Activated CD8-positive, alpha-beta T cell treated with anti-CD3 and anti-CD28 coated beads for 36 hours (primary cell): ENCODE results near the gene KRT13. TPM values are rescaled to one million over a fixed set of nuclear protein-coding genes. Genes with fewer than 3 reads are reported as not detected.

ENCODE experiments used
- ATAC-seq: fragments of 200-7000 bp; cut with Tn5 transposase; one replicate; pipeline ENCODE4 v1.10.0; 2021; ENCODE audit warnings: mild to moderate bottlenecking, moderate library complexity
- CTCF ChIA-PET: fragments of 350-600 bp; sonication (Branson Sonifier 250); formaldehyde crosslinking; loops from one replicate; lab custom pipeline; 2021; ENCODE audit warnings: antibody characterized with exemption; lab: Charles Lee
- POLR2A ChIA-PET: fragments of 350-600 bp; sonication (Branson Sonifier 250); formaldehyde crosslinking; loops from one replicate; lab custom pipeline; 2021; ENCODE audit warnings: antibody characterized with exemption; lab: Charles Lee
- DNase-seq: peaks from one replicate; pipeline ENCODE4 v3.0.0-alpha.2; 2020
- H3K27ac Mint-ChIP-seq: one replicate; pipeline ENCODE4 v1.8.0; 2021; ENCODE audit warnings: mild to moderate bottlenecking, mixed read lengths
- H3K27me3 Mint-ChIP-seq: one replicate; pipeline ENCODE4 v1.8.0; 2021; ENCODE audit warnings: mixed read lengths
- H3K36me3 Mint-ChIP-seq: one replicate; pipeline ENCODE4 v1.8.0; 2021; ENCODE audit warnings: low read depth, mixed read lengths
- H3K4me1 Mint-ChIP-seq: one replicate; pipeline ENCODE4 v1.8.0; 2021; ENCODE audit warnings: low read depth, mixed read lengths
- H3K4me3 Mint-ChIP-seq: one replicate; pipeline ENCODE4 v1.8.0; 2021; ENCODE audit warnings: mild to moderate bottlenecking, moderate library complexity, mixed read lengths
- H3K9me3 Mint-ChIP-seq: one replicate; pipeline ENCODE4 v1.8.0; 2021; ENCODE audit warnings: mixed read lengths
- intact Hi-C: fragments of 100-400 bp; cut with micrococcal nuclease; formaldehyde crosslinking; loops from one replicate; pipeline ENCODE4 v1.10.0; 2022
- total RNA-seq, 2 experiments: library from RNA; stranded (reverse); gene quantifications; one replicate each; pipeline ENCODE4 v1.2.3, GENCODE V29; 2021
- TF ChIP-seq, protein P1 (sequence below): fragments of 200-600 bp; IDR thresholded peaks from one replicate; pipeline ENCODE4 v1.8.0; 2022; ENCODE audit warnings: antibody characterized with exemption, mild to moderate bottlenecking

The KRT13 gene
- total RNA-seq, 2 experiments from 2014 or later, result not detected

DNA sequence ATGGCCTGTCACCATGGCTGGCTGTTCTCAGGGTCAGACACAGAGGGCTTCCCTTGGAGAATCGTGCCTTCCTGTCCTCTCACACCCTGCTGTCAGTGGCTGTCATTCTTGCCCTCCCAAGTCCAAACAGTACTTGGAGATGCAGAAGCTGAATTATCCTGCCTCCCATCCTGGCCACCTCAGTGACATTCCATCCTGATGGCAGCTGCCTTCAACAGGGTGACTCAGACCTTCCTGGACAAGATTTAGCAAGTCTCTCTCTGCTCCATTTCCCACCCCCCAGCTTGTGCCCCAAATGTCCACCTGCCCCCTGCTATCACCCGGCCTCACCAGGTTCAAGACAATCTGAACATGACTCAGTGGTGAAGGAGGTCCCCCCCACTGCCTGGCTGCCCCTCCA lies 10.9 kb downstream of the KRT13 start:
- CTCF ChIA-PET, result interaction anchor here (0.9 to 4.3 kb wide), 3 partner anchors 10 to 169 kb away, joined by 3 to 18 read pairs (median 8); no protein-coding TSS in a partner anchor
- DNase-seq, result no peak

DNA sequence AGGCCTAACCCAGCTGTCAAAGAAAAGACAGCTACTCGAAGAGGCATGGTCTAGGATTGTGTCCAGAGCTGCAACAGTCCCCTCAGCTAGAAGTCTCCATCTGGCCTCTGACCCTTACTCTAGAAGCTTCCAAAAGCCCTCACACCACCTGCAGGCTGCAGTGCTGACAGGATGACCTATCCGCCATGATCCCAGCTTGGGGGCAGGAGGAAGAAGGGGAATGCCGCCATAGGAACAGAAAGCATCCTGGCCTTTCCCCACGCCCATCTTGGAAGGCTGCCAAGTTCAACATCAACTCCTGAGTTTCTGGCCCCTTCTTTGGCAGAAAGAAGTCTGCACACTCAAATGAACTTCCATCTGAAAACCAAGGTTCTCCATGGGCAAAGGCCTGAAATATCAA lies 12.6 kb downstream of the KRT13 start:
- Mint-ChIP-seq H3K4me3 (no peak overlapping the region), H3K27me3 (no peaks in the 10 kb centered on the region), H3K9me3 (no peaks in the 10 kb centered on the region), H3K36me3 (no peaks in the 10 kb centered on the region), H3K27ac (no peak overlapping the region), H3K4me1 (peaks cover 9% of the 10 kb centered on the region)
- no peak for ATAC-seq
- TF ChIP-seq, protein P1, sequence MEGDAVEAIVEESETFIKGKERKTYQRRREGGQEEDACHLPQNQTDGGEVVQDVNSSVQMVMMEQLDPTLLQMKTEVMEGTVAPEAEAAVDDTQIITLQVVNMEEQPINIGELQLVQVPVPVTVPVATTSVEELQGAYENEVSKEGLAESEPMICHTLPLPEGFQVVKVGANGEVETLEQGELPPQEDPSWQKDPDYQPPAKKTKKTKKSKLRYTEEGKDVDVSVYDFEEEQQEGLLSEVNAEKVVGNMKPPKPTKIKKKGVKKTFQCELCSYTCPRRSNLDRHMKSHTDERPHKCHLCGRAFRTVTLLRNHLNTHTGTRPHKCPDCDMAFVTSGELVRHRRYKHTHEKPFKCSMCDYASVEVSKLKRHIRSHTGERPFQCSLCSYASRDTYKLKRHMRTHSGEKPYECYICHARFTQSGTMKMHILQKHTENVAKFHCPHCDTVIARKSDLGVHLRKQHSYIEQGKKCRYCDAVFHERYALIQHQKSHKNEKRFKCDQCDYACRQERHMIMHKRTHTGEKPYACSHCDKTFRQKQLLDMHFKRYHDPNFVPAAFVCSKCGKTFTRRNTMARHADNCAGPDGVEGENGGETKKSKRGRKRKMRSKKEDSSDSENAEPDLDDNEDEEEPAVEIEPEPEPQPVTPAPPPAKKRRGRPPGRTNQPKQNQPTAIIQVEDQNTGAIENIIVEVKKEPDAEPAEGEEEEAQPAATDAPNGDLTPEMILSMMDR, result no peak
- ChIA-PET CTCF (interaction anchor here (1.0 to 1.1 kb wide), 2 partner anchors 56 to 75 kb away, joined by 3 read pairs; no protein-coding TSS in a partner anchor), POLR2A (no interaction called here)
- no peak for DNase-seq
- intact Hi-C loops, result no loop called here

More for the DNA sequence above, 10.9 kb downstream of the KRT13 start:
- H3K27me3 Mint-ChIP-seq, result no peaks in the 10 kb centered on the region
- H3K36me3 Mint-ChIP-seq, result no peaks in the 10 kb centered on the region
- POLR2A ChIA-PET, result interaction anchor here (0.6 to 1.1 kb wide), 2 partner anchors 10 to 198 kb away, joined by 3 to 4 read pairs; no protein-coding TSS in a partner anchor
- no peaks in the 10 kb centered on the region for H3K9me3 Mint-ChIP-seq
- TF ChIP-seq, protein P1, result no peak
- peaks cover 9% of the 10 kb centered on the region for H3K4me1 Mint-ChIP-seq
- intact Hi-C loops, result no loop called here
- H3K4me3 Mint-ChIP-seq, result no peak overlapping the region
- no peak overlapping the region for H3K27ac Mint-ChIP-seq
- no peak for ATAC-seq

DNA sequence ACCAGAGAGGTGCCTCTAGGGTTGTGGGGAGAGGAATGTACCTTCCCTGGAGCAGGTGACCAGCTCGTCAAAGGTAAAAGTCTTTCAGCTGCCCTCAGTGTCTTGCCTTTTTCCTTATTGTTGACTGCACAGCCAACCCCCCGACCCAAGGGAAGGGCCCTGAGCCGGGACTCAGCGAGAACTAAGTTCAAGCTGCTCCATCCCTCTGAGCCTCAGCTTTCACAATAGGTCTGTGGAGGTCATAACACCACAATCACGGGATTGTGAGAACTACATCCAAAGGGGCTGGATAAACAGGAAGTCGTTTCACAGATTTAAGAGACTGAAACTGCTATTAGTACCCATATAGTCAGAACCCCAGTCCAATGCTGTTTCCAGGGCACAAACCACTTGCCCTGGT lies 13.1 kb downstream of the KRT13 start:
- Mint-ChIP-seq H3K27ac (no peak overlapping the region), H3K27me3 (no peaks in the 10 kb centered on the region), H3K4me1 (peaks cover 9% of the 10 kb centered on the region), H3K4me3 (no peak overlapping the region), H3K36me3 (no peaks in the 10 kb centered on the region), H3K9me3 (no peaks in the 10 kb centered on the region)
- ATAC-seq (no peak), DNase-seq (no peak)
- intact Hi-C loops, result no loop called here
- TF ChIP-seq, protein P1, result no peak
- ChIA-PET POLR2A (no interaction called here), CTCF (interaction anchor here (1.0 to 1.9 kb wide), 3 partner anchors 56 to 75 kb away, joined by 3 to 7 read pairs (median 3); no protein-coding TSS in a partner anchor)

DNA sequence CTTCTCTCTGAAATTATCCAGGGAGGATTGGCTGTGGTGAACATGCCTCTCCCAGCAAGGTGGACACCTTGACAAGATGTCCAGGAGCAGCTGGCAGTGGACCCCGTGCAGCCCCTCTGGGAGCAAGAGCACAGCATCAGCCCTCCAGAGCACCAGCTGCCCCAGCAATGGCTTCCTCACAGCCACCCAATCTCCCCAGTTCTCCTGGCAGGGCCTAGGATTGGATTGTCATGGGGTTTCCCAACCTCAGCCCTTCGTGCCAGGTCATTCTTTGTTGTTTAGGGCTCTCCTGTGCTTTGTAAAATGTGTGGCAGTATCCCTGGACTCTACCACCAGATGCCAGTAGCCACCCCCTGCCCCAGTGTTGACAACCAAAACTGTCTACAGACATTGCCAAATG lies 13.9 kb downstream of the KRT13 start:
- no peaks in the 10 kb centered on the region for H3K9me3 Mint-ChIP-seq
- H3K36me3 Mint-ChIP-seq, result no peaks in the 10 kb centered on the region
- no peak overlapping the region for H3K27ac Mint-ChIP-seq
- peaks cover 2% of the 10 kb centered on the region for H3K4me1 Mint-ChIP-seq
- TF ChIP-seq, protein P1, result no peak
- DNase-seq (no peak), ATAC-seq (no peak)
- no peak overlapping the region for H3K4me3 Mint-ChIP-seq
- ChIA-PET POLR2A (interaction anchor here (1.1 kb wide), 1 partner anchor 25 kb away, joined by 3 read pairs; the partner anchor contains the start of gene KRT32), CTCF (interaction anchor here (1.5 to 1.9 kb wide), 2 partner anchors 57 to 171 kb away, joined by 5 to 7 read pairs; no protein-coding TSS in a partner anchor)
- no peaks in the 10 kb centered on the region for H3K27me3 Mint-ChIP-seq
- intact Hi-C loops, result no loop called here
